Glutamatergic neuron (in vitro differentiated cells): Measurements from ENCODE around the gene ZNF423. TPM values are rescaled to one million over a fixed set of nuclear protein-coding genes. Genes with fewer than 3 reads are reported as not detected.

Experiments
- DNase-seq: peaks from one replicate; pipeline ENCODE4 v3.0.0; 2022
- H3K27ac Mint-ChIP-seq: one replicate; pipeline ENCODE4 v1.8.0; 2020; ENCODE audit warnings: mild to moderate bottlenecking, mixed read lengths, inconsistent platforms; ENCODE audit not compliant: unreplicated experiment
- H3K27me3 Mint-ChIP-seq: one replicate; pipeline ENCODE4 v1.8.0; 2020; ENCODE audit warnings: mild to moderate bottlenecking, moderate library complexity, mixed read lengths, inconsistent platforms; ENCODE audit not compliant: unreplicated experiment
- H3K36me3 Mint-ChIP-seq: one replicate; pipeline ENCODE4 v1.8.0; 2020; ENCODE audit warnings: mild to moderate bottlenecking, mixed read lengths, inconsistent platforms; ENCODE audit not compliant: unreplicated experiment
- H3K4me1 Mint-ChIP-seq: one replicate; pipeline ENCODE4 v1.8.0; 2020; ENCODE audit warnings: mild to moderate bottlenecking, low read depth, mixed read lengths, inconsistent platforms; ENCODE audit not compliant: unreplicated experiment
- H3K4me3 Mint-ChIP-seq: one replicate; pipeline ENCODE4 v1.8.0; 2020; ENCODE audit warnings: mild to moderate bottlenecking, mixed read lengths, inconsistent platforms; ENCODE audit not compliant: unreplicated experiment
- H3K9me3 Mint-ChIP-seq: one replicate; pipeline ENCODE4 v1.8.0; 2020; ENCODE audit warnings: mild to moderate bottlenecking, moderate library complexity, mixed read lengths, inconsistent platforms; ENCODE audit not compliant: unreplicated experiment
- CTCF ChIP-seq: fragments of 200-600 bp; sonication (generic); IDR thresholded peaks from one replicate; pipeline ENCODE4 v1.5.0; 2021; ENCODE audit not compliant: partially characterized antibody, unreplicated experiment
- total RNA-seq: library from RNA; stranded (reverse); fragmentation: NEBNext Ultra II Directional; extraction: Animal tissue kit (Norgen Biotek cat#: 25700); gene quantifications from one replicate; pipeline ENCODE4 v1.2.1, GENCODE V29; 2021; ENCODE audit not compliant: unreplicated experiment

ZNF423 gene
- total RNA-seq, 1 donor from 2014 or later, result 149 TPM

DNA sequence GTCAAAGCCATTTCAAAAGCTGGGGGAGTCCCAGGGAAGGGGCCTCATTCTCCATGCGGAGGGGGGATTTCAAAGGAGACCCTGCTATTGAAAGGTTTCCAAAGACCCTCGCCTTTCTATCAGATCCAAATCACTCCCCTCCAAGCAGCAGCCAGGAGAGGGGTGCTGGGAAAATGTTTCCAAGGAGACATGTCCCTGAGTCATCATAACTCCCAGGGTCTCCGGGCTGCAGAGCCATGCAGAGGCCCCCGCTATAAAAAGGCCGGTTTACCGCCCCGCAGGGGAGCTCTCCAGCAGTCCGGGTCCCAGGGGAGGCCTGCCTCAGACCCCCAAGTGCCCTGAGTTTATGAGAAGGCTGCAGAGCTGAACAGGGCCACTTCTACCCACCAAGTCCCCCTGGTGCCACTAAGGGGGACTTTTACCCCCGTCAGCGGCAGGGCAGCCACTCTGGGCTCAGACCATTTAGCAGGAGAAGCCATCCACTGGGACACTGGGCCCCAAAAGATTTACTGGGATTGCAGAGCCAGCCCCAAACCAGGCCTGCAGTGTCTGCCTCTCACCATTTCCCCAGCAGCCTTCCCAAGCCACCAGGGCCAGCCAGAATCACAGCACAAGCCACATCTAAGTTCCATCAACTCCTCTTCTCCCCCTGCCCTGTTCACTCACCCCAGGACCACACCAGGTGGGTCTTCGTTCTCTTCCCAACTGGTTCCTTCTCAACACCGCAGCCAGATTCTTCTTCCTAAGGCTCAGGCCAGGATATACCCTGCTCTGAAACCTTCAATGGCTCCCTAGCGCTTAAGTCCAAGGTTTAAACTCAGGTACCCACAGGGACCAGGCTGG lies 234.4 kb downstream of the ZNF423 start:
- Mint-ChIP-seq H3K27me3 (peaks cover 8% of the 10 kb centered on the region), H3K4me1 (peaks cover 2% of the 10 kb centered on the region), H3K4me3 (no peak overlapping the region), H3K27ac (no peak overlapping the region), H3K36me3 (peaks cover 4% of the 10 kb centered on the region), H3K9me3 (peaks cover 9% of the 10 kb centered on the region)
- no peak for DNase-seq
- no peak for TF ChIP-seq CTCF

DNA sequence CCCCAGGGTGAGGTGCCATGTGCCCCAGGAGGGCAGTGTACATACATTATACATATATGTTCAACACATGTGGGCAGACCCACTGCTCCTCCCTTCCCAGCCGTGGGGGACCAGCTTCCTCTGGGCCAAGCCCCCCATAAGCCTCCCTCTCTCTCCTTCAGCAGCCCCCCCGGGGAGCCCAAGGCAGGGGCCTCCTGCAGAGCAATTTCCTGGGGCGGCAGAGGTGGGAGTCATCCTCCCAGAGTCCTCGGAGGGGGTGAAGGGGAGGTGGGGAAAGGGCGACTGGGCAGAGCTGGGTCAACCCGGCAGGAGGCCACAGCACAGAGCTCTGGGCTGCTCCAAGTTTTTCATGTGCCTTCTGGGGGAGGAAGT lies 235.1 kb downstream of the ZNF423 start:
- Mint-ChIP-seq H3K4me3 (no peak overlapping the region), H3K36me3 (peaks cover 4% of the 10 kb centered on the region), H3K4me1 (peaks cover 4% of the 10 kb centered on the region), H3K27me3 (peaks cover 8% of the 10 kb centered on the region), H3K27ac (no peak overlapping the region), H3K9me3 (peaks cover 9% of the 10 kb centered on the region)
- TF ChIP-seq CTCF, result no peak
- no peak for DNase-seq

- Mint-ChIP-seq H3K27me3 (peaks cover 8% of the 10 kb centered on the region), H3K4me3 (no peak overlapping the region)
Measured at GRCh38 chr16:49620158-49620868, 235.6 kb downstream of the ZNF423 start.

GRCh38 chr16:49619811-49620157 lies 236.1 kb downstream of the ZNF423 start:
- H3K27ac Mint-ChIP-seq, result no peak overlapping the region
- peaks cover 7% of the 10 kb centered on the region for H3K4me1 Mint-ChIP-seq
- H3K4me3 Mint-ChIP-seq, result no peak overlapping the region
- H3K9me3 Mint-ChIP-seq, result peaks cover 11% of the 10 kb centered on the region
- TF ChIP-seq CTCF, result no peak
- DNase-seq, result no peak
- H3K27me3 Mint-ChIP-seq, result peaks cover 8% of the 10 kb centered on the region
- peaks cover 2% of the 10 kb centered on the region for H3K36me3 Mint-ChIP-seq

More at GRCh38 chr16:49620158-49620868, 235.6 kb downstream of the ZNF423 start:
- Mint-ChIP-seq H3K27ac (no peak overlapping the region), H3K9me3 (peaks cover 9% of the 10 kb centered on the region), H3K4me1 (peaks cover 7% of the 10 kb centered on the region), H3K36me3 (peaks cover 4% of the 10 kb centered on the region)
- DNase-seq, result no peak
- no peak for TF ChIP-seq CTCF

- Mint-ChIP-seq H3K27ac (no peak overlapping the region), H3K4me1 (peaks cover 7% of the 10 kb centered on the region), H3K9me3 (peaks cover 6% of the 10 kb centered on the region), H3K4me3 (no peak overlapping the region), H3K27me3 (peaks cover 6% of the 10 kb centered on the region), H3K36me3 (no peaks in the 10 kb centered on the region)
- no peak for TF ChIP-seq CTCF
- DNase-seq, result no peak
Measured at GRCh38 chr16:49618955-49619354, 237.0 kb downstream of the ZNF423 start.
